ENCODE measurements around the gene GPSM3. TPM values are rescaled to one million over a fixed set of nuclear protein-coding genes. Genes with fewer than 3 reads are reported as not detected.

The GPSM3 gene
- total RNA-seq, 1 experiment from 2014 or later = 2.0 TPM

- Histone ChIP-seq H3K36me3 (ENCODE audit: control insufficient read depth, insufficient read depth, low read length) (0 out of 2 replicates have a peak, but pooled peaks cover under 1% of the 10 kb centered on the region), H3K4me3 (ENCODE audit: low read depth in 2 of 2, low read length in 2 of 2) (no peak overlapping the region), H3K27me3 (ENCODE audit: control insufficient read depth, insufficient read depth, low read length) (no peaks in the 10 kb centered on the region), H3K27ac (ENCODE audit: low read length) (no peak overlapping the region), H3K4me1 (ENCODE audit: control insufficient read depth, insufficient read depth, low read length) (no peaks in the 10 kb centered on the region), H3K9me3 (ENCODE audit: control insufficient read depth, insufficient read depth, low read depth, low read length) (no peaks in the 10 kb centered on the region)
- in situ Hi-C loops (cut with HindIII; ENCODE audit: low pct_unique_long_range_greater_than_20kb, low sequenced_read_pairs) = no loop called here
- ChIA-PET POLR2A (no interaction called here), CTCF (no interaction called here)
- TF ChIP-seq CTCF (IDR thresholded peaks at IDR 0.05) (no peak), TCF7L2 (IDR thresholded peaks at IDR 0.05; ENCODE audit: low read depth, low read length) (no peak), SIN3A (IDR thresholded peaks at IDR 0.05; ENCODE audit: borderline replicate concordance, insufficient read depth, low read depth, low read length) (no peak), REST (IDR thresholded peaks at IDR 0.05; ENCODE audit: insufficient read depth in 1 of 2, low read depth in 2 of 2, low read length in 1 of 2) (no peak), POLR2AphosphoS5 (IDR thresholded peaks at IDR 0.05; ENCODE audit: low read depth, low read length) (no peak)
- intact Hi-C loops (cut with micrococcal nuclease; ENCODE audit: unreplicated experiment) = no loop called here
- no peak; the same call in 1 of the 2 replicates for ATAC-seq
- BruUV-seq (replicated peaks) = no TSS peak
- no peak for DNase-seq (ENCODE audit: low read depth, low spot score)
These were observed 25.9 kb downstream of the GPSM3 start for GRCh38 chr6:32166411-32167061.

- in situ Hi-C loops (cut with HindIII; ENCODE audit: low pct_unique_long_range_greater_than_20kb, low sequenced_read_pairs) = no loop called here
- no peaks in the 10 kb centered on the region for H3K27me3 ChIP-seq (ENCODE audit: control insufficient read depth, insufficient read depth, low read length)
- DNase-seq (ENCODE audit: low read depth, low spot score) (no peak), ATAC-seq (no peak)
- POLR2A ChIA-PET = no interaction called here
- TF ChIP-seq TCF7L2 (IDR thresholded peaks at IDR 0.05; ENCODE audit: low read depth, low read length) (no peak), CTCF (IDR thresholded peaks at IDR 0.05) (no peak)
- H3K9me3 ChIP-seq (ENCODE audit: control insufficient read depth, insufficient read depth, low read depth, low read length) = no peaks in the 10 kb centered on the region
- H3K4me1 ChIP-seq (ENCODE audit: control insufficient read depth, insufficient read depth, low read length) = no peaks in the 10 kb centered on the region
- no TSS peak for BruUV-seq (replicated peaks)
- intact Hi-C loops (cut with micrococcal nuclease; ENCODE audit: unreplicated experiment) = no loop called here
- no peak within 1 kb of the TSS for H3K4me3 ChIP-seq (ENCODE audit: low read depth in 2 of 2, low read length in 2 of 2)
- H3K36me3 ChIP-seq (ENCODE audit: control insufficient read depth, insufficient read depth, low read length) = no peaks in the 10 kb centered on the region
- no peak within 1 kb of the TSS for H3K27ac ChIP-seq (ENCODE audit: low read length)
- CTCF ChIA-PET = interaction anchor here (0.7 kb wide), 1 partner anchor 13 kb away, joined by 3 read pairs; no protein-coding TSS in a partner anchor
These were observed 28.1 kb downstream of the GPSM3 start, which contains the start of gene EGFL8 for GRCh38 chr6:32164295-32164694. EGFL8 (plus strand) TSS chr6:32164595; CDS start chr6:32166166, 1,571 bp downstream.

All from Panc1 (cell line).